ENCODE measurements around the gene LAMP5.

DNA sequence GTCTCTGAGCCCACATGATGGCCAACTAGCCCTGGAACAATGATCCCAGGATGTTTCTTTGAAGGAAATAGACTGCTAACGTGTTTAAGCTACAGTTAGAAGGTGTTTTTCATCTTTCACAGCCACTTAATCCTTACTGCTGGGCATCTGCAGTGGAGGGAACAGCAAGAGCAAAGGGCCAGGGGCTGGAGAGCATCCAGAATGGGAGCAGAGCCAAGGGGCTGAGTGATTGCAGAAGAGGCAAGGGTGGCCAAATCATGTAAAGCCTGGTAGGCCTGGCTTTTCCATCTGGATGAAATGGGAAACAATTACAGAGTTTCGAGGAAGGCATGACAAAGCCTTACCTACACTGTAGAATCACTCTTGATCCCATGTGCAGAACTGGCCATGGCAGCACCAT, 18.7 kb upstream of the LAMP5 start:
- TF ChIP-seq, protein P1, sequence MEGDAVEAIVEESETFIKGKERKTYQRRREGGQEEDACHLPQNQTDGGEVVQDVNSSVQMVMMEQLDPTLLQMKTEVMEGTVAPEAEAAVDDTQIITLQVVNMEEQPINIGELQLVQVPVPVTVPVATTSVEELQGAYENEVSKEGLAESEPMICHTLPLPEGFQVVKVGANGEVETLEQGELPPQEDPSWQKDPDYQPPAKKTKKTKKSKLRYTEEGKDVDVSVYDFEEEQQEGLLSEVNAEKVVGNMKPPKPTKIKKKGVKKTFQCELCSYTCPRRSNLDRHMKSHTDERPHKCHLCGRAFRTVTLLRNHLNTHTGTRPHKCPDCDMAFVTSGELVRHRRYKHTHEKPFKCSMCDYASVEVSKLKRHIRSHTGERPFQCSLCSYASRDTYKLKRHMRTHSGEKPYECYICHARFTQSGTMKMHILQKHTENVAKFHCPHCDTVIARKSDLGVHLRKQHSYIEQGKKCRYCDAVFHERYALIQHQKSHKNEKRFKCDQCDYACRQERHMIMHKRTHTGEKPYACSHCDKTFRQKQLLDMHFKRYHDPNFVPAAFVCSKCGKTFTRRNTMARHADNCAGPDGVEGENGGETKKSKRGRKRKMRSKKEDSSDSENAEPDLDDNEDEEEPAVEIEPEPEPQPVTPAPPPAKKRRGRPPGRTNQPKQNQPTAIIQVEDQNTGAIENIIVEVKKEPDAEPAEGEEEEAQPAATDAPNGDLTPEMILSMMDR (conservative IDR thresholded peaks at IDR 0.05; ENCODE audit: low read depth, low read length) = no peak
- TF ChIP-seq EZH2 (IDR thresholded peaks at IDR 0.05; ENCODE audit: low read length, unreplicated experiment) = no peak
- no peak for TF ChIP-seq EZH2phosphoT487 (IDR thresholded peaks at IDR 0.05; ENCODE audit: borderline replicate concordance, low read length)

Measured in PC-3 (cell line).